ENCODE measurements around the gene C20orf96.
A peak's percentile ranks its signal among the peaks of the same experiment; 100 is the strongest.
"Not testable (repeated sequence)": the region's sequence is repeated elsewhere in the genome, so short reads cannot be mapped to it uniquely, and the experiment has no call there.

The C20orf96 gene

GRCh38 chr20:278607-279571, 11.7 kb downstream of the C20orf96 start:
- no peak for DNase-seq (ENCODE audit: low spot score)

DNA sequence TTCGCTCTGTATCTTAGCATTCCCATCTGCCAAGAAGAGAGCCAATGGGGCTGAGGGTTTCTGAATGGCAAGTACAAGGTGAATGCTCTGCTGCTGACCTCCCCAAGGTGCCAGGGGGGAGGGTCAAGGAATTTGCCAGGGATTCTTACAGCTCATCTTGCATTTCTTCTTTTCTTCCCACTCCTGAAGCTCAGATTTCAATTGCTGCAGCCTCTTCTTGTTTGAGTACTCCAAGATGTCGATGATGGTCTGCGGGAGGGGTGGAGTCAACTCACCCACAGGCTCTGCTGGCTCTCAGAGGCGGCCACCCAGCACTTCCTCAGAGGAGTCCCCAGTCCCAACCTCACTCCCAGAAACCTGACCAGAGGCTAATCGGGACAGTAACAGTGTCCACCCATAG, 12.4 kb downstream of the C20orf96 start:
- DNase-seq (ENCODE audit: low spot score), result no peak

- no peak for DNase-seq (ENCODE audit: low spot score)
Measured at GRCh38 chr20:277496-277781, 13.1 kb downstream of the C20orf96 start.

DNA sequence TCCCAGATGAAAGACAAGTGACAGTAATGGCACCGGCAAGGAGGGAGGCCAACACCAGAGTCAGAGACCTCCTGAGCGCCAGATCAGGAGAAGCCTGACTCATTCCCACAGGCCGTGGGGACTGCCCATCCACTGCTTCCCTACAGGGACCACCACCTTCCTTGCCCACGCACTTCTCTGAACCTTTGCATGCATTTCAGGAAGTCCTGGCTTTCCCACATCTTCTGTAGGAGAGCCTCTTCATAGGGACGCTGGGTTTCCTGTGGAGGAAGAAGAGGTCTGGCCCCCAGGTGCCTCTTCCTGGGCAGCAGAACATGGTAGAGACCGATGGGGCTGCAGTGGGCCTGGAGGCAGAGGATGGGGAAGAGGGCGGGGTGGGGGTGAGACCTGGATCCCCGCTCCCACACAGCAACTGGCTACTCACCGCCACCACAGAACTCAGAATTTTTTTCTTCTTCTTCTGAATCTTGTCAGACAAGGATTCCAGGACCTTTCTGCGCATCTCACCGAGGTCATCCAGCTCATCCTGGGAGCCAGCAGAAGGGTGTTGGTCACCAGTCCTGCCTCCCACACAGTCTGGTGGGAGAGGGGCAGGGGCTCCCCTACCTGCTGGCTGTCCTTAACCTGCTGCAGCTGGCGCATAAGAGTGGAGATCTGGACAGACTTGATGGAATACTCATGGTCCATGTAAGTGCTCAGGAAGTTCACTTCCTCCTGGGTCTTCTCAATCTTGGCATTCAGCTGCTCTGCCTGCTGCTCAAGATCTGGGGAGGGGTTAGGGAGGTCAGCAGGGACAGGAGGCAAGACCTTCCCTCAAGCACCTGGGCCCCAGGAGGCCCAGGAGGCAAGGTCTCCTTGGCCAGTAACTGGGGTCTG, 13.7 kb downstream of the C20orf96 start:
- no peak for DNase-seq (ENCODE audit: low spot score)

DNA sequence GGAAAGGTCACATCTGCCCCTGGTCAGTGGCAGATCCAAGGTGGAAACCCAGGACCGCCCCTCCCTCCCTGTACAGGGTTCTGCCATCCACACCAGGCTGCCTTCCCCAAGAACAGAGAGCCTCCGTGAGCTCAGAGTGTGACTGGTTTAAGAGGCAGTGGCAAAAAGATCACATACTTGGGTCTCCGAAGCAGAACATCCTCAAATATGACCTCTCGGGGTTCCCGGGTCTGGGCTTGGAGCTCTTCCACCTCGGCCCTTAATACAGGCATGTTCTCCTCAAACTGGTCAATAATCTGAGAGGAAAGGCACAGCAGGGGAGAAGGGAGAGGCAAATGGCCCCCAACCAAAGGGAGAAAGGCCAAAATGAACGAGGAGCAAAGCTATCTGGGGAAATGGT, 14.8 kb downstream of the C20orf96 start:
- no peak for DNase-seq (ENCODE audit: low spot score)

DNA sequence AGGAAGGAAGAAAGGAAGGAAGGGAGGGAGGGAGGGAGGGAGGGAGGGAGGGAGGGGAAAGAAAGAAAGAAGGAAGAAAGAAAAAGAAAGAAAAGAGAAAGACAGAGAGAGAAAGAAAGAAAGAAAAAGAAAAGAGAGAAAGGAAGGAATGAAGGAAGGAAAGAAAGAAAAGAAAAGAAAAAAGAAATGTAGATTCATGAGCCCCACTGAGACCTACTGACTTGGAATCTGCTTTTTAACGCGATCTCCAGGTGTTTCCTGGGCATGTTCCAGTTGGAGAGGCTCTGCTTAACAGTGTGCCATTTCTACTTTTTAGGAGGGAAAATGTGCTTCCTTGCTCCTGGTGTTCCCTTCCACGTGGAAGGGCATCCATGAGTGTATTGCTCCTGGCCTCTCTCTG, 16.7 kb downstream of the C20orf96 start:
- no peak for DNase-seq (ENCODE audit: low spot score)

DNA sequence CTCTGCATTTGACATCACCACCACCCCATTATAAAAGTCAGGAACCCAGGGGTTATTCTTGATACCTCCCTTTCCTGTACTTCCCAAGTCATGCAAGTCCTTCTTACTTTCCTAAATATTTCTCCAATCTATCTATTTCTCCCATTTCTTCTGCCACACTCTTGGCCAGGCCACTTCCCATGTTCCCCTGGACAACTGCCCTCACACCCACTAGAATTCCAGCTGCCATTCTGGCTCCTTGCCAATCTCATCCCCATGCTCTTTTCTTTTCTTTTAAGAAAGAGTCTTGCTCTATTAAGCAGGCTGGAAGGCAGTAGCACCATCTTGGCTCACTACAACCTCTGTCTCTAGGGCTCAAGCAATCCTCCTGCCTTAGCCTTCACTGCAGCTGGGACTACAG, 17.8 kb downstream of the C20orf96 start:
- DNase-seq (ENCODE audit: low spot score), result no peak

DNA sequence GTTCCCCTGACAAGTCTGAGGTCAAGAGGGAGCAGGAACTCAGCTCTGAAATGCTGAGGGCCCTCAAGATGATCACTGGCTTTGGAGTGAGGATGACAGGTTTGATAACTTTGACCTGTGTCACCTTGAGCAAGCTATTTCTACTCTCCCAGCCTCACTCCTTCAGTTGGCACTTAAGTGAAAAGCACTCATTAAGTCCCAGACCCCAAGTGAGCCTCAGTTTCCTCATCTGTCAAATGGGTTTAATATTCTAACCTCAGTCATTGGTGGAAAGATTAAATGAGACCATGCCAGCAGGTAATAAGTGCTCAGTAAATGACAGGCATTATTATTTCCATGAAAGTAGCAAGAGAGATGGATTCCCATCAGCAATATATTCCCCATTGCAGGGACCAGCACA, 19.0 kb downstream of the C20orf96 start:
- no peak for DNase-seq (ENCODE audit: low spot score)

- DNase-seq (ENCODE audit: low spot score), result no peak
Measured at GRCh38 chr20:271069-271468, 19.5 kb downstream of the C20orf96 start.

GRCh38 chr20:270517-270916, 20.0 kb downstream of the C20orf96 start:
- DNase-seq (ENCODE audit: low spot score), result no peak

GRCh38 chr20:266596-267562, 23.7 kb downstream of the C20orf96 start:
- peak; percentile 92 for DNase-seq (ENCODE audit: low spot score)

DNA sequence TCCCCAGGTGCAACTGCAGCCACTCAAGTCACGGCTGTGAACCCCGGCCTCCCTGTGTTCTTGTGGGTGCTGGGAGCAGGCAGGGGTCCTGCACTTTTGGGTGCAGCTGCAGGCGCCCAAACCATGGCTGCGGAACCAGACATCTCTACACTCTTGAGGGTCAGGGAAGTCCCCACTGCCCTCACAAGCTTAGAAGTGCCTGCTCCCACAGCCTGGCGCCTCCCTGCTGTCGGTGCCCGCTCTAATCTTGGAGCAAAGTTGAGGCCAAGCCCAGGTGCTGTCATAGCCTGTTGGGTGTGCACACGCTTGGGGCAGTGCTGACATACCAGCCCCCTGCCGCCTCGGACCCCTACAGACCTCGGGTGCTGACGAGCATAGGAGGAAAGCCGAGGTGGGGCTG, 26.8 kb downstream of the C20orf96 start:
- no peak for DNase-seq (ENCODE audit: low spot score)

DNA sequence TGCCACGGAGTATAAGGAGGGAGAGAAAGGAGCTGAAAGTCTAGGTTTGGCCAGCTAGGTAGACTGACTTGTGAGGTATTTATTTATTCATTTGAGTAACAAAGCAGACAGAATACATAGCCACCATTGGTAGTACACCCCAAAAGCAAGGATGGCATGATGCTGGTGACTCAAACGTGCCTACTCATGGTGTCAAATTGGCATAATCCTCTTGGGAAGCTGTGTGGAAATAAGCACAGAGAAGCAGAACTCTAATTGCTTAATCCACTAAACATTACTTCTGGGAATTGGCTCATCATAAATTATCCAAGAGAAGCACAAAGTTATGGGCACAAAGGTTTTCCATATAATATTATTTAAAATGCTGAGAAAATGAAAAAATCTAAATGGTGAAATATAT, 30.6 kb downstream of the C20orf96 start:
- no peak for DNase-seq (ENCODE audit: low spot score)

GRCh38 chr20:258963-259362, 31.6 kb downstream of the C20orf96 start:
- peak; percentile 35 for DNase-seq (ENCODE audit: low spot score)

GRCh38 chr20:258269-258858, 32.2 kb downstream of the C20orf96 start:
- no peak for DNase-seq (ENCODE audit: low spot score)

- no peak for DNase-seq (ENCODE audit: low spot score)
Measured at GRCh38 chr20:257419-257818, 33.1 kb downstream of the C20orf96 start, which contains the start of gene DEFB132. DEFB132 (plus strand) TSS chr20:257724; CDS start chr20:257779, 55 bp downstream.

GRCh38 chr20:253447-253846, 37.1 kb downstream of the C20orf96 start:
- not testable (repeated sequence) for DNase-seq (ENCODE audit: low spot score)

- DNase-seq (ENCODE audit: low spot score), result no peak
Measured at GRCh38 chr20:252801-253200, 37.7 kb downstream of the C20orf96 start.

DNA sequence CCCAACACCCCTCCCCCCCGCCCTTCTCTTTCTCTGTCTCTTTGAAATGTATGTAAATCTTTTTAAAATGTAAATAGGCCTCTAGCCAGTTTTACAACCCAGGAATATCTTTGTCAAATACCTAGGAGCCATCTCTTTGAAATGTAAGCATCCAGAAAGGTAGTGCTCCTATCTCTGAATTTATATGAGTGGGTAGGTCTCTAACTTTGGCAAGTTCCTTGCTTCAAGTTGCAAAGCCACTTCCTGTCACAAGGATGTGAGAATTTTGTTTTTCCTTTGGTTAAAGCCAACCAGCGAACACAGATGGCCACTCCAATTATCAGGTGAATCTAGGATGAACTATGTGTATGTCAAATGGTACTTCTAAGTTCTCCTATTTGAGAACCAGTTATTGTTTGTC, 39.2 kb downstream of the C20orf96 start:
- no peak for DNase-seq (ENCODE audit: low spot score)

DNA sequence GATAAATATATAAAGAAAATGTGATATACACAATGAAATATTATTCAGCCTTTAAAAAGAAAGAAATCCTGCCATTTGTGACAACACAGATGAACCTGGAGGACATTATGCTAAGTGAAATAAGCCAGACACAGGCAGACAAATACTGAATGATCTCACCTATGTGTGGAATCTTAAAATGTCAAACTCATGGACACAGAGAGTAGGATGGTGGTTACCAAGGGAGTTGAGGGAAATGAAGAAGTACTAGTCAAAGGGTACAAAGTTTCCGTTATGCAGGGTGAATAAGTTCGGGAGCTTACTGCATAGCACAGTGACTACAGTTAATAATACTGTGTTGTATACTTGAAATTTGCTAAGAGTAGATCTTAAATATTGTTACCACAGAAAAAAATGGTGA, 47.6 kb downstream of the C20orf96 start:
- no peak for DNase-seq (ENCODE audit: low spot score)

- DNase-seq (ENCODE audit: low spot score), result no peak
Measured at GRCh38 chr20:237929-238328, 52.6 kb downstream of the C20orf96 start.
